H1 (cell line): ENCODE data around the gene EIF4E1B. TPM values are rescaled to one million over a fixed set of nuclear protein-coding genes. Genes with fewer than 3 reads are reported as not detected.

Source experiments
- CTCF ChIA-PET: fragments of 300-600 bp; sonication (Branson Sonifier 250); formaldehyde crosslinking; loops from one replicate; lab custom pipeline; 2021; ENCODE audit not compliant: partially characterized antibody; lab: Charles Lee
- POLR2A ChIA-PET: fragments of 300-600 bp; sonication (Branson Sonifier 250); formaldehyde crosslinking; loops from one replicate; lab custom pipeline; 2021; ENCODE audit warnings: inconsistent platforms; ENCODE audit not compliant: partially characterized antibody; lab: Charles Lee
- DNase-seq, 2 experiments: peaks; one replicate each; pipeline versions ENCODE4 v3.0.0 to v3.0.0-alpha.2; 2010 to 2022; ENCODE audit warnings: low spot score in 2 of 2, low read depth in 1 of 2, mixed read lengths in 1 of 2
- FAIRE-seq: peaks from 2 replicates; lab custom pipeline; 2011; peaks lifted over from hg19 to GRCh38; lab: Jason Lieb, UNC
- H2AFZ ChIP-seq: 2 replicates; pipeline ENCODE4 v1.8.1; 2012; ENCODE audit warnings: low read length, inconsistent platforms
- H2AK5ac ChIP-seq: 2 replicates; pipeline ENCODE4 v1.6.1; 2013; ENCODE audit warnings: low read depth, low read length
- H2BK120ac ChIP-seq: replicated peaks from 2 replicates; pipeline ENCODE3; 2013; ENCODE audit warnings: low read depth, low read length, inconsistent platforms
- H2BK12ac ChIP-seq: 2 replicates; pipeline ENCODE4 v1.6.1; 2013; ENCODE audit warnings: low read depth, low read length
- H2BK15ac ChIP-seq: 2 replicates; pipeline ENCODE4 v1.6.1; 2013; ENCODE audit warnings: low read length
- H2BK20ac ChIP-seq: 2 replicates; pipeline ENCODE4 v1.6.1; 2013; ENCODE audit warnings: low read length
- H2BK5ac ChIP-seq: 2 replicates; pipeline ENCODE4 v1.6.1; 2013; ENCODE audit warnings: low read depth, low read length
- H3K14ac ChIP-seq: 2 replicates; pipeline ENCODE4 v1.6.1; 2013; ENCODE audit warnings: inconsistent platforms; ENCODE audit not compliant: insufficient read length
- H3K18ac ChIP-seq: 2 replicates; pipeline ENCODE4 v1.6.1; 2013; ENCODE audit warnings: low read length; ENCODE audit errors: extremely low read depth
- H3K23ac ChIP-seq: 2 replicates; pipeline ENCODE4 v1.6.1; 2013; ENCODE audit warnings: inconsistent platforms; ENCODE audit not compliant: insufficient read length
- H3K23me2 ChIP-seq: 2 replicates; pipeline ENCODE4 v1.6.1; 2013; ENCODE audit warnings: low read depth, low read length
- H3K27ac ChIP-seq: 2 replicates; pipeline ENCODE4 v1.6.1; 2011; ENCODE audit warnings: low read depth, low read length, inconsistent platforms
- H3K27me3 ChIP-seq, 4 experiments: replicated peaks in 1 of 4; 1 replicate in 1 of 4; 2 replicates in 3 of 4; pipeline versions ENCODE4 v1.6.1 to v1.8.1; 2011 to 2013; ENCODE audit warnings: low read length in 3 of 4, mild to moderate bottlenecking in 3 of 4, inconsistent platforms in 2 of 4, mixed read lengths in 2 of 4, moderate library complexity in 1 of 4; ENCODE audit not compliant: control insufficient read depth in 3 of 4, insufficient read depth in 3 of 4; ENCODE audit errors: extremely low read depth in 1 of 4
- H3K36me3 ChIP-seq, 4 experiments: 2 replicates each; pipeline versions ENCODE4 v1.6.1 to v1.8.1; 2011 to 2013; ENCODE audit warnings: mild to moderate bottlenecking in 4 of 4, low read length in 3 of 4, moderate library complexity in 2 of 4, control low read depth in 1 of 4, inconsistent platforms in 1 of 4; ENCODE audit not compliant: insufficient read depth in 4 of 4, control insufficient read depth in 2 of 4
- H3K4ac ChIP-seq: replicated peaks from 2 replicates; pipeline ENCODE3; 2013; ENCODE audit warnings: low read length, low read depth, mixed read lengths, inconsistent platforms; ENCODE audit not compliant: insufficient read length
- H3K4me1 ChIP-seq, 4 experiments: replicated peaks in 1 of 4; 1 replicate in 1 of 4; 2 replicates in 3 of 4; pipeline versions ENCODE4 v1.6.1 to v1.8.1; 2011 to 2013; ENCODE audit warnings: low read length in 3 of 4, inconsistent platforms in 2 of 4, mixed read lengths in 1 of 4; ENCODE audit not compliant: insufficient read depth in 4 of 4, control insufficient read depth in 3 of 4
- H3K4me2 ChIP-seq, 2 experiments: 2 replicates each; pipeline versions ENCODE4 v1.6.1 to v1.8.1; 2011 to 2013; ENCODE audit warnings: low read depth in 2 of 2, low read length in 2 of 2, control low read depth in 1 of 2, inconsistent platforms in 1 of 2, mild to moderate bottlenecking in 1 of 2; ENCODE audit not compliant: insufficient read depth in 1 of 2
- H3K4me3 ChIP-seq, 4 experiments: fragments of 200-600, 300-600 bp in 1 of 4; sonication (generic), shearing (Covaris generic), sonication (Bioruptor Twin) in 1 of 4; 2 replicates each; pipeline versions ENCODE4 v1.5.1 to v1.8.1; 2011 to 2016; ENCODE audit warnings: low read length in 4 of 4, low read depth in 3 of 4, control low read depth in 2 of 4, inconsistent platforms in 2 of 4, mild to moderate bottlenecking in 2 of 4, mixed read lengths in 1 of 4, moderate library complexity in 1 of 4; ENCODE audit not compliant: insufficient read depth in 2 of 4; ENCODE audit errors: extremely low read depth in 1 of 4
- H3K56ac ChIP-seq: replicated peaks from 2 replicates; pipeline ENCODE3; 2013; ENCODE audit warnings: low read depth, mild to moderate bottlenecking, mixed read lengths, low read length, inconsistent platforms; ENCODE audit not compliant: insufficient read length
- H3K79me1 ChIP-seq: 2 replicates; pipeline ENCODE4 v1.6.1; 2013; ENCODE audit warnings: low read depth, low read length, control low read depth
- H3K79me2 ChIP-seq, 2 experiments: 2 replicates each; pipeline versions ENCODE4 v1.6.1 to v1.8.1; 2012 to 2013; ENCODE audit warnings: low read length in 2 of 2, mild to moderate bottlenecking in 2 of 2, inconsistent platforms in 1 of 2; ENCODE audit not compliant: insufficient read depth in 2 of 2, control insufficient read depth in 1 of 2
- H3K9ac ChIP-seq, 4 experiments: replicated peaks in 1 of 4; 1 replicate in 1 of 4; 2 replicates in 3 of 4; pipeline versions ENCODE4 v1.6.1 to v1.8.1; 2011 to 2013; ENCODE audit warnings: low read depth in 3 of 4, low read length in 3 of 4, control low read depth in 2 of 4, mild to moderate bottlenecking in 2 of 4, moderate library complexity in 2 of 4, inconsistent platforms in 1 of 4; ENCODE audit errors: extremely low read depth in 1 of 4
- H3K9me3 ChIP-seq, 2 experiments: 2 replicates each; pipeline versions ENCODE4 v1.6.1 to v1.8.1; 2012 to 2013; ENCODE audit warnings: mild to moderate bottlenecking in 2 of 2, moderate library complexity in 2 of 2, control low read depth in 1 of 2, inconsistent platforms in 1 of 2, low read depth in 1 of 2, low read length in 1 of 2, mixed read lengths in 1 of 2; ENCODE audit not compliant: insufficient read depth in 2 of 2
- H4K20me1 ChIP-seq, 2 experiments: replicated peaks in 1 of 2; 2 replicates each; pipeline versions ENCODE3 to v1.8.1; 2011 to 2013; ENCODE audit warnings: inconsistent platforms in 2 of 2, low read length in 2 of 2, mild to moderate bottlenecking in 1 of 2; ENCODE audit not compliant: insufficient read depth in 2 of 2, control insufficient read depth in 1 of 2
- H4K5ac ChIP-seq: 2 replicates; pipeline ENCODE4 v1.6.1; 2013; ENCODE audit warnings: low read length, low read depth, mixed read lengths, inconsistent platforms; ENCODE audit not compliant: insufficient read length
- H4K8ac ChIP-seq: 2 replicates; pipeline ENCODE4 v1.8.0; 2013; ENCODE audit warnings: mild to moderate bottlenecking, moderate library complexity, low read length, inconsistent platforms; ENCODE audit not compliant: insufficient read depth; ENCODE audit errors: extremely low read depth
- H4K91ac ChIP-seq: replicated peaks from 2 replicates; pipeline ENCODE3; 2013; ENCODE audit warnings: low read length, mixed read lengths, inconsistent platforms; ENCODE audit not compliant: insufficient read length
- CTBP2 ChIP-seq: IDR thresholded peaks from 2 replicates; pipeline ENCODE4 v1.7.0; 2011; ENCODE audit warnings: borderline replicate concordance, mild to moderate bottlenecking, moderate library complexity, mixed read lengths, low read length; ENCODE audit not compliant: insufficient read depth, insufficient read length
- EGR1 ChIP-seq: IDR thresholded peaks from 2 replicates; pipeline ENCODE4 v1.6.1; 2011; ENCODE audit warnings: low read depth, low read length, borderline replicate concordance
- KDM4A ChIP-seq: IDR thresholded peaks from one replicate; pipeline ENCODE4 v1.7.1; 2012; ENCODE audit warnings: low read depth, mild to moderate bottlenecking, moderate library complexity, low read length, inconsistent platforms; ENCODE audit not compliant: severe bottlenecking
- POU5F1 ChIP-seq: IDR thresholded peaks from 2 replicates; pipeline ENCODE4 v1.6.1; 2011; ENCODE audit warnings: low read depth, mild to moderate bottlenecking, low read length, moderate library complexity
- RXRA ChIP-seq: IDR thresholded peaks from 2 replicates; pipeline ENCODE4 v1.6.1; 2011; ENCODE audit warnings: low read depth, mild to moderate bottlenecking, low read length, moderate library complexity; ENCODE audit not compliant: insufficient read depth
- SP2 ChIP-seq: IDR thresholded peaks from 2 replicates; pipeline ENCODE4 v1.6.1; 2012; ENCODE audit warnings: mild to moderate bottlenecking, low read length, inconsistent platforms
- WGBS, 2 experiments: shearing (Covaris generic) in 1 of 2; methylation state at CpG; one replicate each; pipeline versions ENCODE4 v1.1.6 to v1.1.7; 2013 to 2015; ENCODE audit warnings: low lambda C conversion rate in 2 of 2, mixed read lengths in 2 of 2, inconsistent platforms in 1 of 2, low coverage in 1 of 2, missing lambda C conversion rate in 1 of 2; ENCODE audit not compliant: insufficient replicate concordance in 2 of 2, insufficient coverage in 1 of 2, insufficient read length in 1 of 2; ENCODE audit errors: extremely low coverage in 1 of 2, missing lambda C conversion rate in 1 of 2; 5-methylcytosine and 5-hydroxymethylcytosine counted together
- polyA plus RNA-seq, 7 experiments: library from polyadenylated mRNA; depleted of rRNA in 3 of 7; stranded (reverse) in 5 of 7; unstranded in 2 of 7; fragments of >200 nt in 5 of 7; fragments of 200-250 nt in 2 of 7; gene quantifications; 1 replicate in 5 of 7; 2 replicates in 1 of 7; 4 replicates in 1 of 7; pipeline versions ENCODE4 v1.2.1 to v1.2.3, GENCODE V29; 2011 to 2013; ENCODE audit warnings: missing spikeins in 2 of 7, mixed read lengths in 2 of 7
- total RNA-seq: library from RNA; stranded (reverse); fragmentation: NEBNext Ultra II Directional; extraction: Animal tissue kit (Norgen Biotek cat#: 25700); gene quantifications from 2 replicates; pipeline ENCODE4 v1.2.1, GENCODE V29; 2021

EIF4E1B gene
- total and polyA plus RNA-seq, 2 of the 8 experiments (the other 6 are each of a cell fraction or from before 2014, with no cell fraction given), result 0.97 to 1.3 TPM

GRCh38 chr5:176670449-176670848 lies 40.0 kb downstream of the EIF4E1B start:
- H2BK12ac ChIP-seq, result no peak overlapping the region; the same call in 1 of the 2 replicates
- no peak overlapping the region for H3K4ac ChIP-seq
- H3K36me3 ChIP-seq, result no peaks in the 10 kb centered on the region
- H2AK5ac ChIP-seq, result no peak overlapping the region
- DNase-seq (no peak), FAIRE-seq (no peak)
- H3K4me3 ChIP-seq, result no peak overlapping the region
- POLR2A ChIA-PET, result interaction anchor here (0.7 to 2.0 kb wide), 7 partner anchors 8 to 192 kb away, joined by 3 to 4 read pairs (median 3); no protein-coding TSS in a partner anchor
- TF ChIP-seq SP2 (no peak), EGR1 (no peak), KDM4A (no peak), CTBP2 (no peak), RXRA (no peak), POU5F1 (no peak)
- no peak overlapping the region for H3K23ac ChIP-seq
- H2BK15ac ChIP-seq, result no peak overlapping the region
- no peak overlapping the region for H2BK5ac ChIP-seq
- H3K4me1 ChIP-seq, result peaks cover 0 to 14% (median 6%) of the 10 kb centered on the region in 4 experiments; a peak in 6 of 7 replicates
- H3K4me2 ChIP-seq, result no peak overlapping the region
- H3K56ac ChIP-seq, result no peak overlapping the region
- WGBS, 2 experiments, result 90% methylated on average over 6 of the region's 8 CpGs; no CpG with 5 or more reads in 1 of the 2 experiments
- H3K9me3 ChIP-seq, result no peaks in the 10 kb centered on the region
- no peak overlapping the region for H2AFZ ChIP-seq
- CTCF ChIA-PET, result interaction anchor here (0.6 to 35.1 kb wide), 7 partner anchors 11 to 287 kb away, joined by 3 to 859 read pairs (median 3); no protein-coding TSS in a partner anchor
- H4K8ac ChIP-seq, result no peak overlapping the region; the same call in 1 of the 2 replicates
- H3K9ac ChIP-seq, result no peak overlapping the region
- H2BK20ac ChIP-seq, result no peak overlapping the region
- no peaks in the 10 kb centered on the region for H3K23me2 ChIP-seq
- no peak overlapping the region for H3K14ac ChIP-seq
- no peak overlapping the region for H3K27ac ChIP-seq
- H3K79me2 ChIP-seq, result no peaks in the 10 kb centered on the region
- no peak overlapping the region for H4K5ac ChIP-seq
- H3K79me1 ChIP-seq, result no peaks in the 10 kb centered on the region
- no peak overlapping the region for H3K18ac ChIP-seq
- no peaks in the 10 kb centered on the region; a peak in 1 of 7 replicates for H3K27me3 ChIP-seq
- peak overlapping the region; percentile 6 for H4K91ac ChIP-seq
- no peaks in the 10 kb centered on the region for H4K20me1 ChIP-seq
- no peak overlapping the region for H2BK120ac ChIP-seq
